K562 (cell line): ENCODE data around the gene WDCP. TPM values are rescaled to one million over a fixed set of nuclear protein-coding genes. Genes with fewer than 3 reads are reported as not detected.

ENCODE experiments used
- ELK3 ChIP-seq: fragments of 450-650 bp; formaldehyde crosslinking; IDR thresholded peaks from 2 replicates; pipeline ENCODE4 v1.4.0; 2020; ENCODE audit warnings: mild to moderate bottlenecking
- HDAC3 ChIP-seq: fragments of 450-650 bp; IDR thresholded peaks from 2 replicates; pipeline ENCODE4 v1.6.1; 2018; ENCODE audit warnings: borderline replicate concordance, mild to moderate bottlenecking, moderate library complexity; ENCODE audit not compliant: partially characterized antibody
- IRF9 ChIP-seq: fragments of 450-650 bp; IDR thresholded peaks from 2 replicates; pipeline ENCODE4 v1.6.1; 2016; ENCODE audit warnings: missing biosample characterization, missing genetic modification characterization
- MLLT1 ChIP-seq, 2 experiments: fragments of 450-650 bp; IDR thresholded peaks; 2 replicates each; pipeline ENCODE4 v1.6.1; 2016
- MLX ChIP-seq, 2 experiments: fragments of 450-650 bp in 1 of 2; sonication (generic) in 1 of 2; formaldehyde crosslinking; conservative IDR thresholded peaks; 2 replicates each; pipeline versions ENCODE4 v1.4.0 to v1.8.1; 2020 to 2022; ENCODE audit warnings: mild to moderate bottlenecking in 1 of 2, missing genetic modification reagents in 1 of 2
- NBN ChIP-seq: fragments of 450-650 bp; IDR thresholded peaks from 2 replicates; pipeline ENCODE4 v1.6.1; 2016; ENCODE audit warnings: low read depth, mild to moderate bottlenecking
- NRF1 ChIP-seq, 2 experiments: fragments of 450-650 bp; IDR thresholded peaks in 1 of 2; conservative IDR thresholded peaks in 1 of 2; 2 replicates each; pipeline ENCODE4 v1.6.1; 2014; ENCODE audit warnings: mild to moderate bottlenecking in 2 of 2
- PHF8 ChIP-seq: fragments of 200-600 bp; sonication (generic); IDR thresholded peaks from 2 replicates; pipeline ENCODE4 v1.6.1; 2012; ENCODE audit warnings: mixed run types, mild to moderate bottlenecking, inconsistent platforms, low read length, moderate library complexity, borderline replicate concordance
- RBM14 ChIP-seq: fragments of 200-400 bp; formaldehyde crosslinking; IDR thresholded peaks from 2 replicates; pipeline ENCODE4 v1.6.1; 2018; ENCODE audit warnings: low read depth, mild to moderate bottlenecking, low read length, moderate library complexity, borderline replicate concordance; ENCODE audit not compliant: insufficient read depth
- SREBF2 ChIP-seq: sonication (generic); formaldehyde crosslinking; IDR thresholded peaks from 2 replicates; pipeline ENCODE4 v1.4.0; 2020; ENCODE audit warnings: mild to moderate bottlenecking, missing genetic modification reagents
- TRIM25 ChIP-seq: fragments of 450-650 bp; IDR thresholded peaks from 2 replicates; pipeline ENCODE4 v1.7.0; 2016; ENCODE audit warnings: borderline replicate concordance
- VEZF1 ChIP-seq: fragments of 200-800 bp; sonication (Bioruptor generic); IDR thresholded peaks from 2 replicates; pipeline ENCODE4 v1.6.1; 2017; ENCODE audit warnings: missing genetic modification characterization, missing compliant biosample characterization
- ZMIZ1 ChIP-seq, 2 experiments: fragments of 150-350 bp in 1 of 2; IDR thresholded peaks; 2 replicates each; pipeline ENCODE4 v1.6.1; 2012 to 2016; ENCODE audit warnings: low read depth in 2 of 2, low read length in 2 of 2, mild to moderate bottlenecking in 1 of 2, moderate library complexity in 1 of 2
- ZNF41 ChIP-seq: fragments of 250-450 bp; sonication (Bioruptor Pico); conservative IDR thresholded peaks from 2 replicates; pipeline ENCODE4 v1.4.0; 2020; ENCODE audit warnings: mild to moderate bottlenecking
- polyA plus RNA-seq, 8 experiments: library from polyadenylated mRNA; depleted of rRNA in 4 of 8; stranded (reverse) in 5 of 8; unstranded in 3 of 8; fragments of >200 nt; fragmentation: Nextera tagmentation in 2 of 8; fragmentation: Illumina TruSeq in 1 of 8; extraction: Ambion mirVana in 2 of 8; extraction: Trizol in 1 of 8; gene quantifications; 2 replicates each; pipeline versions ENCODE4 v1.2.1 to v1.2.3, GENCODE V29; 2011 to 2014; ENCODE audit warnings: inconsistent platforms in 1 of 8, missing spikeins in 1 of 8
- total RNA-seq, 7 experiments: library from RNA; depleted of rRNA in 6 of 7; stranded (reverse); fragments of >200 nt in 6 of 7; fragmentation: Illumina TruSeq in 2 of 7; extraction: Trizol in 2 of 7; gene quantifications; 2 replicates each; pipeline versions ENCODE4 v1.2.1 to v1.2.3, GENCODE V29; 2011 to 2021; ENCODE audit warnings: low replicate concordance in 1 of 7

Gene WDCP
- total and polyA plus RNA-seq, 9 of the 15 experiments (the other 6 are each of a cell fraction or from before 2014, with no cell fraction given): 10.1 to 41.4 (median 21.8) TPM

GRCh38 chr2:24076849-24077534, 29.8 kb upstream of the WDCP start (continued):
- TF ChIP-seq VEZF1 (CRISPR knock-in tag) (peak; percentile 51), SREBF2 (CRISPR knock-in tag) (no peak), ELK3 (CRISPR knock-in tag) (no peak), HDAC3 (no peak), NRF1 (conservative IDR thresholded peaks at IDR 0.05 in 1 of 2, IDR thresholded peaks at IDR 0.05 in 1 of 2) (0 out of 4 replicates have a peak, but pooled peaks of 1 of the 2 experiments have one; percentile 13), ZMIZ1 (IDR thresholded peaks at IDR 0.05; ENCODE audit: low read depth in 2 of 2, low read length in 2 of 2) (no peak), MLX (CRISPR knock-in tag; conservative IDR thresholded peaks at IDR 0.05) (no peak), MLLT1 (IDR thresholded peaks at IDR 0.05) (0 out of 4 replicates have a peak, but pooled peaks of 1 of the 2 experiments have one; percentile 11), IRF9 (tag) (no peak), TRIM25 (no peak), ZNF41 (CRISPR knock-in tag) (no peak), PHF8 (peak; percentile 49; the same call in 1 of the 2 replicates), NBN (no peak), RBM14 (no peak)
